GM12891 (cell line): ENCODE results near the gene MYO5B.

Experiments used
- POLR2A ChIP-seq: IDR thresholded peaks from 2 replicates; pipeline ENCODE4 v1.6.1; 2011; ENCODE audit warnings: low read depth, low read length, control low read depth
- POLR2AphosphoS5 ChIP-seq: IDR thresholded peaks from 2 replicates; pipeline ENCODE4 v1.6.1; 2011; ENCODE audit warnings: low read depth, low read length, control low read depth
- TAF1 ChIP-seq: IDR thresholded peaks from 2 replicates; pipeline ENCODE4 v1.6.1; 2011; ENCODE audit warnings: low read depth, low read length, control low read depth

DNA sequence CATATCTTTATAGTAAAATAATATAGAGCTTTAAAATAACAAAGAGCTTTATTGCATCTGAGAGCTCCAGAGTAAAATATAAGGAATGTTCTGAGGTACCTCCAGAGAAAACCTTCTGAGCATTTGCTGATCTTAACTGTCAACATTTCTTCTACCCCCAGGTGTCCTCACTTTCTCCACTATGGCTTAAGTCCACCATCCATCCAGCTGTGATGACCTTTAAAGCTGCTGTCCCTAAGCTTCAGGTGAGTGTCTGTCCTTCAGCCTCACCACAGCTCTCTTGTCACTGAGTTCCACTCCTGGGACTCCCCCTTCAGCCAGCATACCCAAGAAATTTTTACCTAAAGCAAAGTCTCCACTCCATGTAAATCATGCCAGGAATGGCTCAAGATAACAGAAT, 137.9 kb downstream of the MYO5B start:
- TF ChIP-seq POLR2AphosphoS5 (no peak), POLR2A (no peak), TAF1 (no peak)
